Activated CD4-positive, alpha-beta memory T cell treated with anti-CD3 and anti-CD28 coated beads, Interleukin-2, amount 10 ng/mL, durations not matched to agents 7 days and 5 days (primary cell): ENCODE data around the gene GPR179. TPM values are rescaled to one million over a fixed set of nuclear protein-coding genes. Genes with fewer than 3 reads are reported as not detected.

Experiments
- CTCF ChIA-PET: fragments of 350-600 bp; sonication (Branson Sonifier 250); formaldehyde crosslinking; loops from one replicate; lab custom pipeline; 2021; ENCODE audit warnings: antibody characterized with exemption, inconsistent platforms; lab: Charles Lee
- POLR2A ChIA-PET: fragments of 350-600 bp; sonication (Branson Sonifier 250); formaldehyde crosslinking; loops from one replicate; lab custom pipeline; 2021; ENCODE audit warnings: antibody characterized with exemption; lab: Charles Lee
- DNase-seq: peaks from one replicate; pipeline ENCODE4 v3.0.0-alpha.2; 2020
- H3K27ac Mint-ChIP-seq: one replicate; pipeline ENCODE4 v1.8.0; 2021; ENCODE audit warnings: mild to moderate bottlenecking, mixed read lengths
- H3K27me3 Mint-ChIP-seq: one replicate; pipeline ENCODE4 v1.8.0; 2021; ENCODE audit warnings: mixed read lengths
- H3K36me3 Mint-ChIP-seq: one replicate; pipeline ENCODE4 v1.8.0; 2021; ENCODE audit warnings: low read depth, mixed read lengths
- H3K4me1 Mint-ChIP-seq: one replicate; pipeline ENCODE4 v1.8.0; 2021; ENCODE audit warnings: mixed read lengths
- H3K4me3 Mint-ChIP-seq: one replicate; pipeline ENCODE4 v1.8.0; 2021; ENCODE audit warnings: mild to moderate bottlenecking, mixed read lengths
- H3K9me3 Mint-ChIP-seq: one replicate; pipeline ENCODE4 v1.8.0; 2021; ENCODE audit warnings: mixed read lengths
- total RNA-seq, 2 experiments: library from RNA; stranded (reverse); gene quantifications; one replicate each; pipeline ENCODE4 v1.2.3, GENCODE V29; 2021

The GPR179 gene
- total RNA-seq, 2 experiments from 2014 or later, result 0.08 TPM; not detected in 1

DNA sequence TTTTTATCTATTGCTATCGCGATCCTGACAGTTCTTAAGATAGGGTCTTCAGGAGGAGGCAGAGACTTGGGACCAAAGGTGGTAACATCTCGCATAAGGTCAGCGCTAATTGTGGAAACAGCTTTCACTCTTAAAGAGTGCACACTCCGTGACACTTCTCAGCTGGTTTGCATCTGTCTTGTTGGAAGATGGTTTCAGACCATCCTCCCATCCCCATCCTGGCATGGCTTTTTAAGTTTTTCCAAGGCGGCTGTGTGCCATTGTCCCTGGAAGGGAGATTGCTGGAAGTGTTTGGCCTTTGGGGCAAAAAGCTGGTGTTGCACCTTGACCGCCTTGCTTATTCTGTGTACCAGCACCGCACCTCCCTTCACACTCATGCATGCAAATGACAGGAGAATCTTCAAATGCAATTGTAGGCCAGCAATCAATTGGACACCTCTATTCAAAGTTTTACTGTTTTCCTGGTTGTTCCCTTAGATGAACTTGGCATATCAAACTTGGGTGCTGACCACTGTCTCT is 9.4 kb upstream of the GPR179 start:
- H3K9me3 Mint-ChIP-seq, result no peaks in the 10 kb centered on the region
- peak overlapping the region; percentile 70 for H3K4me3 Mint-ChIP-seq
- ChIA-PET POLR2A (interaction anchor here (2.6 kb wide), 1 partner anchor 13 kb away, joined by 9 read pairs; no protein-coding TSS in a partner anchor), CTCF (interaction anchor here (1.0 to 2.1 kb wide), 7 partner anchors 9 to 213 kb away, joined by 3 to 7 read pairs (median 3); no protein-coding TSS in a partner anchor)
- H3K36me3 Mint-ChIP-seq, result no peaks in the 10 kb centered on the region
- H3K27ac Mint-ChIP-seq, result no peak overlapping the region
- no peak for DNase-seq
- no peaks in the 10 kb centered on the region for H3K27me3 Mint-ChIP-seq
- peaks cover 36% of the 10 kb centered on the region for H3K4me1 Mint-ChIP-seq

DNA sequence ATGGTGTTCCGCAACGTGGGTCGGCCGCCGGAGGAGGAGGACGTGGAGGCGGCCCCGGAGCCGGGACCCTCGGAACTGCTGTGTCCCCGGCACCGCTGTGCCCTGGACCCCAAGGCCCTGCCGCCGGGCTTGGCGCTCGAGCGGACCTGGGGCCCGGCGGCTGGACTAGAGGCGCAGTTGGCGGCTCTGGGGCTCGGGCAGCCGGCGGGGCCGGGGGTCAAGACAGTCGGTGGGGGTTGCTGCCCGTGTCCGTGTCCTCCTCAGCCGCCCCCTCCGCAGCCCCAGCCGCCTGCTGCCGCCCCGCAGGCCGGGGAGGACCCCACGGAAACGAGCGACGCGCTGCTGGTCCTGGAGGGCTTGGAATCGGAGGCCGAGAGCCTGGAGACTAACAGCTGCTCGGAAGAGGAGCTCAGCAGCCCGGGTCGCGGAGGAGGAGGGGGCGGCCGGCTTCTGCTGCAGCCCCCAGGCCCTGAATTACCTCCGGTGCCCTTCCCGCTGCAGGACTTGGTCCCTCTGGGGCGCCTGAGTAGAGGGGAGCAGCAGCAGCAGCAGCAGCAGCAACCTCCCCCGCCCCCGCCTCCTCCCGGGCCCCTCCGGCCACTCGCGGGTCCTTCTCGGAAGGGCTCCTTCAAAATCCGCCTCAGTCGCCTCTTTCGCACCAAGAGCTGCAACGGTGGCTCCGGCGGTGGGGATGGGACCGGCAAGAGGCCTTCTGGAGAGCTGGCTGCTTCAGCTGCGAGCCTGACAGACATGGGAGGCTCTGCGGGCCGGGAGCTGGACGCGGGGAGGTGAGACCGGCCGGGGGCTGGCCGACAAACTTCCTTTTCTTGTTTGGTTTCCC is 8.7 kb upstream of the GPR179 start:
- ChIA-PET POLR2A (interaction anchor here (1.5 to 2.6 kb wide), 2 partner anchors 14 to 71 kb away, joined by 3 to 9 read pairs; no protein-coding TSS in a partner anchor), CTCF (interaction anchor here (0.6 to 1.3 kb wide), 7 partner anchors 10 to 70 kb away, joined by 3 to 5 read pairs (median 3); no protein-coding TSS in a partner anchor)
- Mint-ChIP-seq H3K36me3 (no peaks in the 10 kb centered on the region), H3K27ac (no peak overlapping the region), H3K4me3 (peak overlapping the region; percentile 70), H3K27me3 (no peaks in the 10 kb centered on the region), H3K9me3 (no peaks in the 10 kb centered on the region), H3K4me1 (peaks cover 36% of the 10 kb centered on the region)
- peak; percentile 27 for DNase-seq

- H3K27me3 Mint-ChIP-seq, result no peaks in the 10 kb centered on the region
- ChIA-PET CTCF (interaction anchor here (0.6 to 5.9 kb wide), 8 partner anchors 15 to 72 kb away, joined by 3 to 150 read pairs (median 4); no protein-coding TSS in a partner anchor), POLR2A (interaction anchor here (0.9 to 1.5 kb wide), 3 partner anchors 25 to 848 kb away, joined by 3 to 4 read pairs (median 4); partner anchors contain the start of gene RPL19)
- H3K9me3 Mint-ChIP-seq, result no peaks in the 10 kb centered on the region
- H3K27ac Mint-ChIP-seq, result peak within 1 kb of the TSS; percentile 86
- H3K4me3 Mint-ChIP-seq, result peak within 1 kb of the TSS; percentile 81
- peak; percentile 91 for DNase-seq
- H3K4me1 Mint-ChIP-seq, result peaks cover 36% of the 10 kb centered on the region
- no peaks in the 10 kb centered on the region for H3K36me3 Mint-ChIP-seq
These were observed 7.9 kb upstream of the GPR179 start, which contains the start of gene SOCS7 for GRCh38 chr17:38351412-38352222. Gene SOCS7, plus strand, starts transcription at chr17:38351844. Its CDS starts 209 bp downstream, at chr17:38352053.

- ChIA-PET POLR2A (interaction anchor here (1.5 to 1.8 kb wide), 2 partner anchors 38 to 64 kb away, joined by 3 to 11 read pairs; no protein-coding TSS in a partner anchor), CTCF (interaction anchor here (1.1 to 5.9 kb wide), 17 partner anchors 10 to 77 kb away, joined by 3 to 150 read pairs (median 7); no protein-coding TSS in a partner anchor)
- H3K27me3 Mint-ChIP-seq, result no peaks in the 10 kb centered on the region
- no peak overlapping the region for H3K4me3 Mint-ChIP-seq
- no peak for DNase-seq
- H3K4me1 Mint-ChIP-seq, result peaks cover 32% of the 10 kb centered on the region
- H3K27ac Mint-ChIP-seq, result no peak overlapping the region
- no peaks in the 10 kb centered on the region for H3K9me3 Mint-ChIP-seq
- H3K36me3 Mint-ChIP-seq, result no peaks in the 10 kb centered on the region
These were observed 6.3 kb upstream of the GPR179 start for GRCh38 chr17:38350035-38350434.

DNA sequence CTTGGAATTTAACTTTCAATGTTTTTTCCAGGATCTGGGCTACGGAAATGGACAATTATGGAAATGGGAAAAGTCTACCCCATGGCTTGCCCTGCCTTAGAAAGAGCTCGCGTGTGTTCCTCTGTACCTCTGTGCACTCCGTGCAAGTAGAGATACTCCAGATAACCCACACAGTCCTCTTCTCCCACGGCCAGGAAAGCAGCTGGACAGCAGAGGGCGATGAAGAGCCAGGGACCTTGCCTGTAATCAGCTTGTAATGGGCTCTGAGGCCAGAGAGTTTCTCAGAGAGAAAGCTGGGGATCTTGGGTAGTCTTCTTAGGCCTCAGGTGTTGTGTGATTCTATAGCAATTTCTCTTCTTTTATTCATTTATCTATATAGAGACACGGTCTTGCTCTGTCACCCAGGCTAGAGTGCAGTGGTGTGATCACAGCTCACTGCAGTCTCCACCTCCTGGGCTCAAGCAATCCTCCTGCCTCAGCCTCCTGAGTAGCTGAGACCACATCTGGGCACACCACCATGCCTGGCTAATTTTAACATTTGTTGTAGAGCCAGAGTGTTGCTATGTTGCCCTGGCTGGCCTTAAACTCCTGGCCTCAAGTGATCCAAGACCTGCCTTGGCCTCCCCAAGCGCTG is 5.5 kb upstream of the GPR179 start:
- H3K36me3 Mint-ChIP-seq, result no peaks in the 10 kb centered on the region
- no peaks in the 10 kb centered on the region for H3K9me3 Mint-ChIP-seq
- H3K4me1 Mint-ChIP-seq, result peaks cover 26% of the 10 kb centered on the region
- peak; percentile 88 for DNase-seq
- ChIA-PET CTCF (interaction anchor here (0.7 to 5.9 kb wide), 28 partner anchors 9 to 318 kb away, joined by 3 to 150 read pairs (median 6); no protein-coding TSS in a partner anchor), POLR2A (interaction anchor here (1.2 to 1.8 kb wide), 3 partner anchors 39 to 67 kb away, joined by 3 to 11 read pairs (median 5); no protein-coding TSS in a partner anchor)
- no peak overlapping the region for H3K4me3 Mint-ChIP-seq
- no peak overlapping the region for H3K27ac Mint-ChIP-seq
- no peaks in the 10 kb centered on the region for H3K27me3 Mint-ChIP-seq

GRCh38 chr17:38345743-38346142 is 2.0 kb upstream of the GPR179 start:
- Mint-ChIP-seq H3K4me1 (peaks cover 6% of the 10 kb centered on the region), H3K27me3 (peaks cover 3% of the 10 kb centered on the region), H3K4me3 (no peak overlapping the region), H3K36me3 (no peaks in the 10 kb centered on the region), H3K9me3 (no peaks in the 10 kb centered on the region), H3K27ac (no peak overlapping the region)
- DNase-seq, result no peak
- POLR2A ChIA-PET, result no interaction called here
- CTCF ChIA-PET, result interaction anchor here (0.8 to 5.9 kb wide), 3 partner anchors 12 to 331 kb away, joined by 3 to 150 read pairs (median 3); no protein-coding TSS in a partner anchor

DNA sequence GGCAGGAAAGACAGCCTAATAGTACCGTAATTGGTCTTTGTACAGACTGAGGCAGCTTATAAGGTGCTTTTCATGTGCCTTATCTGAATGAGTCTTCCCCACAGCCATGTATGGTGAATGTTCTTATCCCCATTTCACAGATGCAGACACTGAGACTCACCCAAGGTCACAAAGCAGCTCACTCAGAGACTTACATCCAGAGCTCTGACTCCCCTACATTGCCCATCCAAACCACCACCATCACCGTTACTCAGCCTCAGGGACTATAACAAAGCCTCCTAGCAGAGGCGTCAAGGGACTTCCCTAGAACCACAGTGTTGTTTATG is 627 bp upstream of the GPR179 start:
- Mint-ChIP-seq H3K27me3 (peaks cover 3% of the 10 kb centered on the region), H3K36me3 (no peaks in the 10 kb centered on the region), H3K27ac (no peak overlapping the region), H3K9me3 (no peaks in the 10 kb centered on the region), H3K4me3 (no peak overlapping the region), H3K4me1 (peaks cover 3% of the 10 kb centered on the region)
- POLR2A ChIA-PET, result interaction anchor here (0.9 kb wide), 1 partner anchor 10 kb away, joined by 4 read pairs; no protein-coding TSS in a partner anchor
- CTCF ChIA-PET, result interaction anchor here (1.3 kb wide), 1 partner anchor 70 kb away, joined by 7 read pairs; no protein-coding TSS in a partner anchor
- DNase-seq, result no peak

DNA sequence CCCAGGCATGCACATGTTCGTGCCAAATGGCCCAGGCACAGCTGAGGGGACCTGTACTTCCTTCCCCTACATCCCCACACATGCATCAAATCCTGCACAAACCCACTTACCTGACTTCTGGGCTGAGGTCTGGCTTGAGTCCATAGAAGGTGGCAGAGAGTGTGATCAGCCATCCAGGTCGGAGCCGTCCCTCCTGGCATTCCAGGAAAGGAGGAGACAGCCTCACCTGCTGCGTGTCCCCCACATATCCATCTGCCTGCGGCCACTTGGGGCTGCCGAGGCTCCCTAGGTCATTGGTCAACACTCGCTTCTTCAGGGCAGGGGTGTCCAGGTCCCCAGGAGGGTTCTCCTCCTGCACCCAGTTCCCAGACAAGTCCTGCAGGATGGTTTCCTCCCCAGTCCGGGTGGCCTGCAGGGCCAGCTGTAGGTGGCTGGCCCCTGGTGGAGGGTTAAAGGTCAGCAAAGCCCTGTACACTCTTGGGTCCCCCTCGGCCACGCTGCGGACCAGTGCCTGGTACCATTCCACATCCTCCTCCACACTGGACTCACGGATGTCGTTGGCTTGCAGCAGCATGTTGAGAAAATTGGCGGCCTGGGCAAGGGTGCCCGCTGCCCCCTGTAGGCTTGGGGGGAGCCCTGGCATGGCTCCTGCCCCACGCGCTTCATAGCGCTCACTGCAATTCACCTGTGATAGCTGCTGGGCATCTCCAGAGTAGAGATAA is 709 bp downstream of the GPR179 start:
- CTCF ChIA-PET, result interaction anchor here (0.9 to 1.1 kb wide), 2 partner anchors 11 to 71 kb away, joined by 3 to 4 read pairs; no protein-coding TSS in a partner anchor
- no peak overlapping the region for H3K27ac Mint-ChIP-seq
- no peak for DNase-seq
- no peak overlapping the region for H3K4me3 Mint-ChIP-seq
- H3K27me3 Mint-ChIP-seq, result peaks cover 3% of the 10 kb centered on the region
- no peaks in the 10 kb centered on the region for H3K9me3 Mint-ChIP-seq
- no peaks in the 10 kb centered on the region for H3K4me1 Mint-ChIP-seq
- H3K36me3 Mint-ChIP-seq, result no peaks in the 10 kb centered on the region
- POLR2A ChIA-PET, result no interaction called here

DNA sequence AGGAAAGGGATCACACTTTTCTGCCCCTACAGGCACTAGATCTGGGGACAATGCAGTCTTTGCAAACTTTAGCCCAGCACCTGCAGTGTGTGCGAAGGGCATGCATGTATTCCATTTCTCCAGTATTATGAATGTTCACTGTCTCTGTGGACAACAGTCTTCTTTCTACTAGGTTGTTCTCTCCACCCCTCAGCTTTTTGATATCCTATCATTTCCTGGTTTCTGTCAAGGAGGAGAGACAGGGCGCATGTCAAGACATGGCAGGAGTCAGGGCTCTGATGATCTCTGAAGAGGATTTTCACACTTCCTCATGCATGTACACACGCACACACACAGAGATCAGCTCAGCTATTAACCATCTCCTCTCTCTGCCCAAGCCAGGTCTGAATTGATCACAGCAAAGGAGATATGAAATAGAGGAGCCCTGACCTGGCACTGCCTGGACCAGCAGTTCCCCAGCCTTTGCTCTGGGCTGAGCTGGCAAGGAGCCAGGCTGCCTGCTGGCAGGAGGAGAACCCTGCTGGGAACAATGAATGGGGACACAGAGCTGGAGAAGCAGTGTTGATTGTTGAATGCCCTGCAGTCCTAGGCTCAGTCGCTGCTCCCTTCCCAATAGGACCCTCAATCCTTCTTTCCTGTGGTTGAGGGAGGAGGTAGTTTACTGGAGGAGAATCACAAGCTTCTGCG is 2.6 kb downstream of the GPR179 start:
- no peak for DNase-seq
- Mint-ChIP-seq H3K27ac (no peak overlapping the region), H3K4me3 (no peak overlapping the region)

DNA sequence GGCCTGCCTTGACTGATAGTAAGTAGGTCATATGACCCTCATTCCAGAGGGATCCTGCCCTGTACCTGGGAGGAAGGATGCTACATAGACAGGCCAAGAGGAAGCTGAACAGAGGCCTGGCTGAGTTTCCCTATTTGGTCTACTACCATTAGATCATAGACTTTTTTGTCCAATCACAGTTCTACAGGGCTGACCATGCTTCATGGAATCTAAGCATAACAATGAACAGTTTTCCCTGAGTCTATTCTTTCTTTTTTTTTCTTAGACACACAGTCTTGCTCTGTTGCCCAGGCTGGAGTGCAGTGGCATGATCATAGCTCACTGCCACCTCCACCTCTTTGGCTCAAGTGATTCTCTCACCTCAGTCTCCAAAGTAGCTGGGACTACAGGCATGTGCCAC is 3.9 kb downstream of the GPR179 start:
- CTCF ChIA-PET, result interaction anchor here (2.4 to 4.8 kb wide), 2 partner anchors 9 to 75 kb away, joined by 7 to 17 read pairs; no protein-coding TSS in a partner anchor
- H3K27ac Mint-ChIP-seq, result no peak overlapping the region
- POLR2A ChIA-PET, result no interaction called here
- no peaks in the 10 kb centered on the region for H3K4me1 Mint-ChIP-seq
- no peak for DNase-seq
- no peak overlapping the region for H3K4me3 Mint-ChIP-seq
- H3K36me3 Mint-ChIP-seq, result no peaks in the 10 kb centered on the region
- H3K27me3 Mint-ChIP-seq, result peaks cover 5% of the 10 kb centered on the region
- H3K9me3 Mint-ChIP-seq, result no peaks in the 10 kb centered on the region

More for the DNA sequence above, 2.6 kb downstream of the GPR179 start:
- ChIA-PET POLR2A (no interaction called here), CTCF (interaction anchor here (4.8 kb wide), 1 partner anchor 8 kb away, joined by 17 read pairs; no protein-coding TSS in a partner anchor)
- no peaks in the 10 kb centered on the region for H3K36me3 Mint-ChIP-seq
- peaks cover 5% of the 10 kb centered on the region for H3K27me3 Mint-ChIP-seq
- H3K9me3 Mint-ChIP-seq, result no peaks in the 10 kb centered on the region
- no peaks in the 10 kb centered on the region for H3K4me1 Mint-ChIP-seq

GRCh38 chr17:38338535-38338934 is 5.2 kb downstream of the GPR179 start:
- Mint-ChIP-seq H3K4me1 (no peaks in the 10 kb centered on the region), H3K9me3 (no peaks in the 10 kb centered on the region), H3K27ac (no peak overlapping the region), H3K27me3 (peaks cover 5% of the 10 kb centered on the region), H3K36me3 (no peaks in the 10 kb centered on the region), H3K4me3 (no peak overlapping the region)
- CTCF ChIA-PET, result interaction anchor here (2.4 to 4.8 kb wide), 2 partner anchors 11 to 76 kb away, joined by 7 to 17 read pairs; no protein-coding TSS in a partner anchor
- no peak for DNase-seq
- POLR2A ChIA-PET, result no interaction called here
